ENCODE results near the gene AUTS2. TPM values are rescaled to one million over a fixed set of nuclear protein-coding genes. Genes with fewer than 3 reads are reported as not detected.

AUTS2 gene
- total and polyA plus RNA-seq, 2 of the 8 experiments (the other 6 are each of a cell fraction or from before 2014, with no cell fraction given) = 25.9 to 101 TPM

DNA sequence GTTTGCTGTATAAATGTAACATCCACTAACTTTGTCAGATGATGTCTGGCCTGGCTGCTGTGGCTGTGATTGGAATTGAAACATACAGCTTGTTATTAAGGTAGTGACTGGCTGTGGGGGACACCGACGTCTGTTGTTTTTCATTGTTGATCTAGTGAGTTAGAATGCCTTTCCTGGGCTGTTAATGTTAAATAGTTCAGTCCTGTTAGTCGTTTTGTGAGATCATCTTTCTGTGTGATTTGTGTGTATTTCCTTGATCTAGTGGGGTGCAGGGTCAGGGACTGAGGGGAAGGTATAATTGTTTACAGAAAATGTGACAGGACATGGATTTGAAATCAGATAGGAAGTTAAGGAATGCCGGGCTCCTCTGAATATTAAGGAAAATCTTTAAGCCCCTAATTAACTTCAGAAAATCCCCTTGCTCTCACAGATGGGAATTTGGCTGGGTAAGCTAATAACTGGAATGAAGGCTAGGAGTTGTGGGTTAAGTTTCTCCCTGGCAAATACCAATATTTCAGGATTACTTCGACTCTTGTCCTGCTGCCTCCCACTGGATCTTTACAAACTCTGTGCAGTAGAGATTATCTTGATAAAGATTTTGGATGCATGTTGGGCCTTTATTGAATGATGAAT, 163.1 kb downstream of the AUTS2 start:
- Histone ChIP-seq H3K79me1 (ENCODE audit: low read depth, low read length) (no peaks in the 10 kb centered on the region), H3K14ac (ENCODE audit: insufficient read length) (no peak overlapping the region), H3K4me1 (replicated peaks in 1 of 4; ENCODE audit: control insufficient read depth in 3 of 4, insufficient read depth in 4 of 4, low read length in 3 of 4) (peaks cover 0 to 2% (median 0%) of the 10 kb centered on the region in 4 experiments; a peak in 1 of 7 replicates), H3K4ac (replicated peaks; ENCODE audit: insufficient read length, low read depth, low read length) (no peak overlapping the region), H4K8ac (ENCODE audit: extremely low read depth, insufficient read depth, low read length) (no peak overlapping the region), H2BK120ac (replicated peaks; ENCODE audit: low read depth, low read length) (no peak overlapping the region), H3K18ac (ENCODE audit: extremely low read depth, low read length) (no peak overlapping the region), H4K20me1 (replicated peaks in 1 of 2; ENCODE audit: control insufficient read depth in 1 of 2, insufficient read depth in 2 of 2, low read length in 2 of 2) (no peaks in the 10 kb centered on the region), H2AK5ac (ENCODE audit: low read depth, low read length) (no peak overlapping the region), H2BK12ac (ENCODE audit: low read depth, low read length) (no peak overlapping the region), H3K27ac (ENCODE audit: low read depth, low read length) (no peak overlapping the region), H3K27me3 (replicated peaks in 1 of 4; ENCODE audit: control insufficient read depth in 3 of 4, extremely low read depth in 1 of 4, insufficient read depth in 3 of 4, low read length in 3 of 4) (no peaks in the 10 kb centered on the region), H4K91ac (replicated peaks; ENCODE audit: insufficient read length, low read length) (no peak overlapping the region), H3K4me3 (ENCODE audit: extremely low read depth in 1 of 4, insufficient read depth in 2 of 4, low read depth in 3 of 4, low read length in 4 of 4) (no peak overlapping the region), H2BK15ac (ENCODE audit: low read length) (no peak overlapping the region), H2BK5ac (ENCODE audit: low read depth, low read length) (no peak overlapping the region), H3K4me2 (ENCODE audit: insufficient read depth in 1 of 2, low read depth in 2 of 2, low read length in 2 of 2) (no peak overlapping the region), H3K9ac (replicated peaks in 1 of 4; ENCODE audit: extremely low read depth in 1 of 4, low read depth in 3 of 4, low read length in 3 of 4) (no peak overlapping the region; a peak in 1 of 7 replicates), H3K23ac (ENCODE audit: insufficient read length) (no peak overlapping the region), H2AFZ (ENCODE audit: low read length) (no peak overlapping the region), H3K56ac (replicated peaks; ENCODE audit: insufficient read length, low read depth, low read length) (no peak overlapping the region), H2BK20ac (ENCODE audit: low read length) (no peak overlapping the region), H3K9me3 (ENCODE audit: insufficient read depth in 2 of 2, low read depth in 1 of 2, low read length in 1 of 2) (no peaks in the 10 kb centered on the region), H3K36me3 (ENCODE audit: control insufficient read depth in 2 of 4, insufficient read depth in 4 of 4, low read length in 3 of 4) (no peaks in the 10 kb centered on the region), H3K79me2 (ENCODE audit: control insufficient read depth in 1 of 2, insufficient read depth in 2 of 2, low read length in 2 of 2) (0 out of 4 replicates have a peak, but pooled peaks cover 0 to 3% of the 10 kb centered on the region in 2 experiments), H4K5ac (ENCODE audit: insufficient read length, low read depth, low read length) (no peak overlapping the region), H3K23me2 (ENCODE audit: low read depth, low read length) (no peaks in the 10 kb centered on the region)
- POLR2A ChIA-PET (ENCODE audit: partially characterized antibody) = no interaction called here
- FAIRE-seq = no peak
- DNase-seq (ENCODE audit: low read depth in 1 of 2, low spot score in 2 of 2) = no peak
- CTCF ChIA-PET (ENCODE audit: partially characterized antibody) = no interaction called here
- WGBS, 2 experiments (ENCODE audit: extremely low coverage in 1 of 2, insufficient coverage in 1 of 2, insufficient read length in 1 of 2, insufficient replicate concordance in 2 of 2, low coverage in 1 of 2, low lambda C conversion rate in 2 of 2, missing lambda C conversion rate in 1 of 2) = 90% methylated on average over 5 of the region's 5 CpGs; no CpG with 5 or more reads in 1 of the 2 experiments
- TF ChIP-seq CTBP2 (IDR thresholded peaks at IDR 0.05; ENCODE audit: borderline replicate concordance, insufficient read depth, insufficient read length, low read length) (no peak), PHF8 (conservative IDR thresholded peaks at IDR 0.05; ENCODE audit: low read depth, low read length) (no peak), SUZ12 (IDR thresholded peaks at IDR 0.05; ENCODE audit: low read length) (no peak), TAF7 (optimal IDR thresholded peaks at IDR 0.05; ENCODE audit: borderline replicate concordance, low read depth, low read length) (no peak), SIX5 (IDR thresholded peaks at IDR 0.05; ENCODE audit: low read depth, low read length) (no peak), POU5F1 (IDR thresholded peaks at IDR 0.05; ENCODE audit: low read depth, low read length) (no peak), TCF12 (IDR thresholded peaks at IDR 0.05; ENCODE audit: low read depth, low read length) (no peak), CEBPB (IDR thresholded peaks at IDR 0.05; ENCODE audit: low read depth, low read length) (no peak), JUND (IDR thresholded peaks at IDR 0.05; ENCODE audit: low read length) (no peak), TBP (IDR thresholded peaks at IDR 0.05; ENCODE audit: low read depth, low read length) (no peak), SIRT6 (IDR thresholded peaks at IDR 0.05; ENCODE audit: low read length) (no peak)
- TF ChIP-seq, protein P1, sequence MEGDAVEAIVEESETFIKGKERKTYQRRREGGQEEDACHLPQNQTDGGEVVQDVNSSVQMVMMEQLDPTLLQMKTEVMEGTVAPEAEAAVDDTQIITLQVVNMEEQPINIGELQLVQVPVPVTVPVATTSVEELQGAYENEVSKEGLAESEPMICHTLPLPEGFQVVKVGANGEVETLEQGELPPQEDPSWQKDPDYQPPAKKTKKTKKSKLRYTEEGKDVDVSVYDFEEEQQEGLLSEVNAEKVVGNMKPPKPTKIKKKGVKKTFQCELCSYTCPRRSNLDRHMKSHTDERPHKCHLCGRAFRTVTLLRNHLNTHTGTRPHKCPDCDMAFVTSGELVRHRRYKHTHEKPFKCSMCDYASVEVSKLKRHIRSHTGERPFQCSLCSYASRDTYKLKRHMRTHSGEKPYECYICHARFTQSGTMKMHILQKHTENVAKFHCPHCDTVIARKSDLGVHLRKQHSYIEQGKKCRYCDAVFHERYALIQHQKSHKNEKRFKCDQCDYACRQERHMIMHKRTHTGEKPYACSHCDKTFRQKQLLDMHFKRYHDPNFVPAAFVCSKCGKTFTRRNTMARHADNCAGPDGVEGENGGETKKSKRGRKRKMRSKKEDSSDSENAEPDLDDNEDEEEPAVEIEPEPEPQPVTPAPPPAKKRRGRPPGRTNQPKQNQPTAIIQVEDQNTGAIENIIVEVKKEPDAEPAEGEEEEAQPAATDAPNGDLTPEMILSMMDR (IDR thresholded peaks at IDR 0.05; ENCODE audit: control extremely low read depth in 1 of 3, insufficient read depth in 1 of 3, low read depth in 1 of 3, low read length in 3 of 3) = no peak
